ENCODE data around the gene RSPO3.

Gene RSPO3

DNA sequence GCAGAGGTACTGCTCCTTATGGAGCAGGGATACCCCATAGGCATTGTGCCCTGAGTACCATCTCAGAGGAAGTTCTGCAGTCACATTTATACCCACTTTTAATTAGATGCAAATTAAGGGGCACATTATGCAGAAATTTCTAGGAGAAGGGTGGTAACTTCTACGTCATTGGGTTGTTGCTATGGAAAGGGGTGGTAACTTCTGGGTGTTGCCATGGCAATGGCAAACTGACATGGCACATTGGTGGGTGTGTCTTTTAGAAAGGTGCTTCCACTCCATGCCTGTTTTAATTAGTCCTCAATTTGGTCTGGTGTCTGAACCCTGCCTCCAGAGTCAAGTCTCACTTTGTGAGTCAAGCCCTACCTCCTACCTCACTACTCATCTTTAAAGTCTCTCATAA lies 42.0 kb downstream of the RSPO3 start:
- no peak for DNase-seq (ENCODE audit: low read depth in 2 of 2)

DNA sequence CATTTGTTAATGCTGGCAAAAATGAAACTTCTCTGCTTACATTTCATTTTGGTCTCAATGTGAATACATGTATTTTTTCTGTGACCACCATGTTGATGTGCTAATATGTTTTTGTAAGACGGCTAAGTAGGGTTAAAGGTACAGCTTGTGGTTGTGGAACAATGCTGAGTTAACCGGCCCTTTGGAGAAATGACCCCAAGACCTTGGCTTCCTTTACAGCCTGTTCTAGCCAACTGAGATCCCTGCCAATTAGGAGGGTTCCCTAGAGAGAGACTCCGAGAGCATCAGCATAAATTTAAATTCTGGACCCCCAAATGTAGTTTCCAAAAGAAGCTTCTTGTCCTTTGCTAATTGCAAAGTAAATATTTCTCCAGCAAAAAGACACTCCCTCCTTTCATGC lies 44.4 kb downstream of the RSPO3 start:
- no peak for DNase-seq (ENCODE audit: low read depth in 2 of 2)

DNA sequence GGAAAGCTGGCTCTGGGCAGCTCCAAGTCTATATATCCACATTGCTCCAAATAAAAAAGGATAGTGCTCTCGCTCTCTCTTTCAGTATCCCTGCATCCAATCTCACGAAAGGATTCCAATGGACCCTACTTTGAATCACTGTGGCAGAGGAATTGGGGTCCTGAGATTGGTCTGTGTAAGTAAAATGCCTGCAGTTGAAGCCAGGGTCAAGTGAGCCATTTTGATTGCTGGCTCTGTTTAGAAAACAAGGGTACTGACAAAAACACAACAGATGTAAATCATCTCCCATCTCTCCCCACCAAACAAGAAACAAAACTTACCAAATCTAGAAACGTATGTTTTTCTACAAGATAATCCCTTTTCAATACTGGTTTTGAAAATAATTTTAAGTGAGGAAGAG lies 45.6 kb downstream of the RSPO3 start:
- DNase-seq (ENCODE audit: low read depth in 2 of 2): no peak

DNA sequence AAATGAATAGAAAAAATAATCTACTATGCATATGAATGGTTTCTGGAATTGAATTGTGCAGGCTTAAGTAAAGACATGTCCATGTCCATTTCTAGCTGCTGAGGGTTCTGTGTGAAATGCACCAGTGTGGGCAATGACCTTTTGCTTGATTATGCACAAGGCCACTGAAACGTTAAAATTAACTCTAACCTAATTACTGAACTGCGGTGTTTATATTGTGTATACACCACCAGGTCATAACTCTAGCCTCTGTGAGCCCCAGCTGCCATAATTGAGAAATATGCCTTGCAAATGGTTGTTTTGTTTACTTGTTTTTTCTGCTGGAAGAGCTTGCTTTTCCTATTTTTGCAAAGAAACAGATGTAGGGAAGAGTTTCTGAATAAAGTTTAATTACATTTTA lies 46.1 kb downstream of the RSPO3 start:
- no peak for DNase-seq (ENCODE audit: low read depth in 2 of 2)

DNA sequence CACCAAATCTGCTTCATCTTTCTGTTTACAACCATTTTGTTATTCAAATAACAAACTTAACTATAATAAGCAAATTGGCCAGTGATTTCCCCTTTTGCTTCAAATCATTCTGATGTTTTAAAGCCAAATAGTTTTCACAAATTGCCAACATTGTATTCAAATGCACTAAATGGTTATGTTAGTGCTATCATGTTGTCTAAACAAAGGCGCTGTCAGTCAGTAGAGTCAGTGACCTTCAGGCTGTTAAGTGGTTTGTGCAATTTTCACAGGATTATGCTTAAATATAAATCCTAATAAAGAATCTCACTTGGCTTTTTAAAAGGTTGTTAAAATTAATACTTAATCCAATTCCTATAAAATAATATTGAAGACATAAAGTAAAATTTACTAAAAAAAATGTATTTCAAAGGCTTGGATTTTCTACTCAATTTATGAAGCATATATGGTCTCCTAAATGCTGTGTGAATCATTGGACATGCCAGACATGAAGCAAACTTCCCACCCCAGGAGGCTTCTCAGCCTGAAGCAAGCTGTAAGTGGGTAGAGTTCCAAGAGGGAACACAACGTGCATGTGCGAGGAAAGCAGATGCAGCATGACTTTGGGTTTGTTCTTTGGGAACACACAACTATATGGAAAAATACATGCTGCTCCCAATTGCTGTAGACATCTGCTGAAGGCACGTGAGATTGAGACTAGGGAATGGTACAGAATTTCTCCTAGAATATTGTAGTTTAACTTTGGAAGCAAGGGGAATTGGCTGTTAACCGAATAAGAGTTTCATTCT lies 54.9 kb downstream of the RSPO3 start:
- no peak for DNase-seq (ENCODE audit: low read depth in 2 of 2)

DNA sequence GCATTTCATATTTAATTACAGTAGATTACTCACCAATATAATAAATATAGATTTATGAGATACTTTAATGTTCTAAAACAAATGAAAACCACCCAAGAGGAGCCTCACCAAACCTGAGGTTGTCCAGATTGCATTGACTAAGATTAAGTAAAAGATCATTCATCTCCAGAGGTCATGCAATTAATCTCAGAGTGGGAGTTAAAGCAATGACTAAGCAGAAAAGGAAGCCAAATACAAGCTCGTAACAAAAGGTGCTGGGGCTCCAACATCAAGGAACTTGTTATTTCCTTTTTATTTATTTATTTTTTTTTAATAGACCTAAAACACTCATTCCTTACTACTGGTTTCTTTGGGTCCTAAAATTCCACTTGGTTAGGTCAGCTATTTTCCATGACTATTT lies 57.7 kb downstream of the RSPO3 start:
- no peak for DNase-seq (ENCODE audit: low read depth in 2 of 2)

DNA sequence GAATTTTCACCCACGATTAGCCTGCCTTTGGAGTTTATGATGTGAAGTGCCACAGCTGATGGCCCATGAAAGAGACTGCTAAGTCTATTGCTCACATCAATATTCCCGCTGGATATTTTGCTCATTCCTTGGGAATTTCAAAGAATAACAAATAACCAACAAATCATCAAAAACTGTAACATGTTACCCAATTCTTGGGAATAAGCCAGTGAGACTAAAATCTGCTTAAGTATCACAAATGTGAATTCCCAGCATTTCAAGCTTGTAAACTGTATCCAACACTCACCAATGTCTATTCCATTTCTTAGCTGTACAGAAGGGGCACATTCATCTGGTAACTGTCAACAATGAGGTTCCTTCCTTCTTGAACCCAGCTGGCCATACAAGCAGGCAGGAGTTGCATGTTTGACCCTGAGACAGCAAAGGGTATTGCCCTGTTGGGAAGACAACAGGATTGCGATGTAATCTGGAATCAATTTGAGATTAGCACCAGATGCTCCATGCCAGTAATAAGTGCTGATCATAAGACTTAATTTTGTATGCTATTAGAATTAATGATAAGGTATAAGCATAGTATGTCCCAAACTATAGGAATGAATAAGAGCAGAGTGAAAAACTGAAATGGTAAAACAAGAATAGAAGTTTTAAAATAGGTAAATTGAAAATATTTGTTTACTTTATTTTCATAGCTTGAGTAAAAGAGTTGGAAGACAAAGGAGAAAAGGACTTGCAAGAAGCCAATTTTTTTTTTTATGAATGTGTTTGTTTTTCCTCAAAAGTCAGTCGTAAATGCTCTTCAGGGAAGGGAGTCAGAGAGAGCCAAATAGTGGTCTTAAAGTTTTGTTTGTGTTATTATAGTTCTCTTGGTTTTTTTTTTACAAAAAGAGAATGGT lies 58.8 kb downstream of the RSPO3 start:
- no peak for DNase-seq (ENCODE audit: low read depth in 2 of 2)

DNA sequence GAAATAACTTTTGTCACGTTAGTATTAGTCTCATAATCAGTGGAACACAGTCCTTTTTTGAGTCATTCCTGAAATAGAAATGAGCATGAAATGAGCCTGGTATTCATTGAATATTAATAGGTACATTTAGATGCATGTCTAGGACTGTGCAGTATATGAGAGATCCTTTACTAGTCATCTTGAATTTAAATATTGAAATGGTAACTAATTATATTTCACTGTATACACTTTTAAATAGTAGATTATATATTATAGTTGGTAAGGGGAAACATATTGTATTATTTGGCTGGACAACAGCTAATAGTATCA lies 59.4 kb downstream of the RSPO3 start:
- no peak for DNase-seq (ENCODE audit: low read depth in 2 of 2)

DNA sequence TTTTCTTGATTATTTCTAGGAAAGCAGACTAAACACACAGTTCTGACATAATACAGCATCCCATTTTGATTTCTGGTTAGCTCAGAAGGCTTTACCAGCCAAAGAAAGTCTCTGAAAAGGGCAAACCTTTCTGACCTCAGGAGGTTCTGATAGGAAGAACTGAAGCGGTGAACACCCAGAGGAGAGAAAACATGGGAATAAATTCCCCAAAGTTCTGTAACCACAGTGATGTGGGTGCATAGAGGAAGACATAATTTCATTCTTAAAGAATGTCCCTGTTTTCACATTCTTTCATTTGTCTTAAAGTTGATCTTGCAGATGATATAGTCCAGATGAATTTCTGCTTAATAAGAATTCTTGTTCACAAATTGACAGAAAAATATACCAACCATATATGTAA lies 60.3 kb downstream of the RSPO3 start:
- DNase-seq (ENCODE audit: low read depth in 2 of 2): no peak

DNA sequence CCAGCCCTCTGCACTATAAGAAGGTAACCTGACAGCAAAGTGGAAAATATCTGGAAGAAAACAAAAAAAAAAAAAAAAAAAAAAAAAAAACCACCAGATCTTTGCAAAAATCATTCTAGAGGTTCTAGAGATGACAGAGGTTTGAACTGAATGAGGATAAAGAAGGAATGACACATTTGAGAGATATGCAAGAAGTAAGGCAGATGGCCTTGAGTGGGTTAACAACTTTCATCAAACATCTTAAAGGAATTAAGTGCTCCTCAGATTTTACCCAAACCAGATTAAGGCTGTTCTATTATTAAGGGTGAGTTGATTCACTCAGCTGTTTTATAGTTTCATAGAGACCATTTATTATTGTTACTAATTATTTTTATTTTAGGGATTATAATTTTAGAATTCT lies 62.0 kb downstream of the RSPO3 start:
- DNase-seq (ENCODE audit: low read depth in 2 of 2): no peak

DNA sequence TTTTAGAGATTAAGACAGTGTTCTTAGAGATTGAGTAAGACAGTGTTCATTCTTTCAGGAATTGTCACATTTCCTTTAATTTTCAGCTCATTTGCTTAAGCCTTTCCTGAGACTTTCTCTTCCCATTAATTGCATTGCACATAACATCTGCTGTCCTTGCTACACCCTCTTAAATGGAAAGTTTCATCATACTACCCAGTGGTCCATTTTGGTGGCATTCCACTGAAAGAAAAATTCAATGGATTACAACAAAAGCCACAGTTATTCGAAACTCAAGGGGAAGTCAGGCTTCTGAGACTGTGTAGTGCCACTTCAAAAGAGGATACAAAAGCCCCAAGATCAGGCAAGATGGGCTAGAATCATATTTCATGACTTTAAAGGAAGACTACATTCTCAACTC lies 64.0 kb downstream of the RSPO3 start:
- no peak for DNase-seq (ENCODE audit: low read depth in 2 of 2)

DNA sequence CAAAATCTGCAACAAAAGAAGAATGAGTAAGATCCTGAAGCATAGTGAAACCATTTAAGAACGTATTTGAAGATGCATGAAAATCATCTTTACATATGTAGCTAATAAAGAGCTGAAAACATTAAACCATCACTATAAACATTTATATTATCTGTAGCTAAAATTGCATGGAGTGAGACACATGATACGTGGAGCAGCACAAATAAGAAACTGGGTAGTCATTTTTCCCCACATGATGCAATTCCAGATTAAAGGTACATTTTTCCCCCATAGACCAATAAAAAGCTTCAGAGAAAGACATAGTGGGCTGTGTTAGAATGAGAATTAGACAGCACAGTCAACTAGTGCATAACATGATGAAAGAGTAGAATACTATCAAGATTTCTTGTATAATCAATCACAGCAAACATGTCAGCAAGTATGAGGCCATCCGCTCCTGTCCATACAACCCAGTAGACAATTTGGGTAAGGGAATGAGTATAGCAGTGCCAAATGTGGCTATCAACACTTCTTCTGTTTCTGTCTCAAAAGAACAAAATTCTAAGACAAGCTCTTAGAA lies 67.0 kb downstream of the RSPO3 start:
- no peak for DNase-seq (ENCODE audit: low read depth in 2 of 2)

DNA sequence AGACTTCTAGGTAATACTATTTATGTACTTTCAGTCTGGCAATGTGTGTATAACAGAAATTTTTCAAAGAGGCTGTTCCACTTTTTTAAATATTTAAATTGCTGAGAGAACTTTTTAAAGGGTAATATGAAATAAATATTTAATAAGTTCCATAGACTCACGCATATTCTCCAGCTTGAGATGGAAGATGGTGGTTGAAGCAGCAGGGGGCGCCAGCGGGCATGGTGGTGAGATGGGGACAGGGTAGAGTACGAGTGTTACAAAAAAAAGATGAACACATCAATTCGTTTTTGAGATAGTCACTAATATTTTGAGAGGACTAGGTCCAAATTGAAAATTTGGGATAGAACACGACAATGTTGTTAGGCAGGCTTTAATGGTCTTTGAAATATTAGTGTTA lies 68.4 kb downstream of the RSPO3 start:
- peak in 1 of 2 donors; percentile 46 for DNase-seq (ENCODE audit: low read depth in 2 of 2)

DNA sequence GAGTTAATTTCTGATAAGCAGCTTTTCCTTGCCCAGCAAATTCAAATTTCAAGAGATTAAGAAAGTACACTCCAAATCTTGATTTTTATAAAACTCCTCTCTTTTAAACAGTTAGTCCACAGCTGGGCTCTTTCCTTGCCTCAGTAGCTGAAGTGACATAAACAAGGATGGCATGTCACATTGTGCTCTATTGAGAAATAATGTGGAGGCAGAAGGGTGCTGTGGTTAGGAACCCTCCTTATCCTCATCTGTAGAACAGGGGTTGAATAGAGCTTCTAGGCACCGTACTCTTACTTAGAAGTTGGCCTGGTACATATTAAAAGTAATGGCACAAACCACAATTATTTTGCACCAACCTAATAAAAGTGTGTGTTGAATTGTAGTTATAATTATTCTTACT lies 70.3 kb downstream of the RSPO3 start:
- no peak for DNase-seq (ENCODE audit: low read depth in 2 of 2)

DNA sequence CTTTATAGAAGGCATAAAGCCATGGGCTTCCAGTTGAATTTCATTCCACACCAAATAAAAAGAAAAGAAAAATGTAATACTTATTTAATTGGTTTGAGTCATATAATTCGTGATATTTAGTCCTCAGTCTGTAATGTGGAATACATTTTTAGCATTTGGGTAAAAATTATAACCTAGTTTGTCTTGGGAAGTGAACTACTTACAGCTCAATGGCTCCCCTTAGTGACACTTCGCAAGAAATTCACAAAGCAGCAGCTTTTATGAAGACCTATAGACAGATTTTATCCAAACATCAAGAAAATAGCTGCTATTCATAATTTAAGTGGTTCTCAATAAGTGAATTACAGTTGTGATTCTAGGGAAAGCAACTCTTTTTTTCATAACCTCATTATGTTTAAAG lies 72.1 kb downstream of the RSPO3 start:
- no peak for DNase-seq (ENCODE audit: low read depth in 2 of 2)

DNA sequence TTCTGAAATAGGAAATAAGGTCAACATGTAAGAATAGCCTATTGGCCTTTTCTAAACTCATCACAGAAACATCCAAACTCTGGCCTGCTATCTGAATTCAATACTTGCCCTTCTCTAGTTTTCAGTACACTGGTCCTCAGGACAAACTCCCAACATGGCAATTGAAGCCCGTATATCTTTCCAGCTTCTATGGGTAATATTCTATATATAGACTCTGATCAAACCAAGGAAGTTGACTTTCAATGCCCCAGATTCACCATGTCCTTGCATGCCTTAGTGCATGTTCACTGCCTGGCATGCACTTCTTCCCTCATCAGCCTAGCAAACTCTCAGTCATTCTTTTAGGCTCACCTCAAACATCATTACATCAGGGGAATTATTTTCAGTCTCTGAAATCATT lies 73.2 kb downstream of the RSPO3 start:
- DNase-seq (ENCODE audit: low read depth in 2 of 2): no peak

DNA sequence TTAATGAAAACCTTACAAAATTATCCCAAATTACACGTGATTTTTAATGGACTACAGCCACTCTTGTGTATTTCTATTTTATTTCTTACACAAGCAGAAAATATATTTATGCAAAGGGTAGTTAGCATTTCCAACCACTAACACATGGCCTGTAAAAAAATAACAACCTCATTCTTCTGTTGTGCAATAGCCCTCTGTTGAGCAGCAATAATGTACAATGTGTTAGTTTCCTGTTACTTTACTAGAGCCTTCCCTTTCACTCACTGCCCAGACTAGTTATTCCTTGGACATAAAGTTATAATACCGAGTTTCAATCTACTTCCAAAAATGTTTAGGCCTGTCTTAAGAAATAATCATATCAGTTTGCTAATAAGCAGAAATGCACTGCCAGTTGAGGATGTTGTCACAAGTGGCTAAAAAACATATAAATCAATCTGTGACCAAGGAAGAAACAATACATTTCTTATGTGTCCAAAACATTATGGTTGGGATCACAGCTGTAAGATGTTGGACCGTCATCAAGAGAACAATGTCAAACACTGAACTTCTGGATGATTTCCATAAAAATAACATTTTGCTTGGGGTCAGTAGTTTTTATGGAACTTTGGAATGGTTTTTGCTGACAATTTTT lies 74.6 kb downstream of the RSPO3 start:
- DNase-seq (ENCODE audit: low read depth in 2 of 2): no peak

DNA sequence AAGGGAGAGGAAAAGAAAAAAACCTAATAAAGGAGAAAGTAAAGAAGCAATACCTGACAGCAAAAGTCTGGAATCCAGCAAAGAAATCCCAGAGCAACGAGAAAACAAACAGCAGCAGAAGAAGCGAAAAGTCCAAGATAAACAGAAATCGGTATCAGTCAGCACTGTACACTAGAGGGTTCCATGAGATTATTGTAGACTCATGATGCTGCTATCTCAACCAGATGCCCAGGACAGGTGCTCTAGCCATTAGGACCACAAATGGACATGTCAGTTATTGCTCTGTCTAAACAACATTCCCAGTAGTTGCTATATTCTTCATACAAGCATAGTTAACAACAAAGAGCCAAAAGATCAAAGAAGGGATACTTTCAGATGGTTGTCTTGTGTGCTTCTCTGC lies 77.4 kb downstream of the RSPO3 start:
- no peak for DNase-seq (ENCODE audit: low read depth in 2 of 2)

DNA sequence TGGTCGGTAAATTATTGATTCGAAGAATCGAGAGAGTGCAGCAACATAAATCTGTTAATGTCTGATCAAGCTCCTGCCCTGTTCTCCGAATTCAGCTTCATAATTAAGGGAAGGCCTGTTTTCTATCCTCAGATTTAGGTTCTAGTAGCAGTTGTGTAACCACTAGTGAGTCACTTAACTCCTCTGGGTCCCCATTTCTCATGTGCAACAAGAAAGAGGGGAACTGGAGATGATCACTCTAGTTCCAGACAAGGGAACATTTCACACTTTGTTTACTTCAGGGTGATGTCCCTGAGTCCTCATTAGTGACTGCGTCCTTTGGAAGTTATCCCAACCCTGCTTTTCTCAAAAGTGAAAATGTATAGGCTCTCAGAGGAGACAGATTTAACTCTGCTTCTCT lies 80.1 kb downstream of the RSPO3 start:
- no peak for DNase-seq (ENCODE audit: low read depth in 2 of 2)

DNA sequence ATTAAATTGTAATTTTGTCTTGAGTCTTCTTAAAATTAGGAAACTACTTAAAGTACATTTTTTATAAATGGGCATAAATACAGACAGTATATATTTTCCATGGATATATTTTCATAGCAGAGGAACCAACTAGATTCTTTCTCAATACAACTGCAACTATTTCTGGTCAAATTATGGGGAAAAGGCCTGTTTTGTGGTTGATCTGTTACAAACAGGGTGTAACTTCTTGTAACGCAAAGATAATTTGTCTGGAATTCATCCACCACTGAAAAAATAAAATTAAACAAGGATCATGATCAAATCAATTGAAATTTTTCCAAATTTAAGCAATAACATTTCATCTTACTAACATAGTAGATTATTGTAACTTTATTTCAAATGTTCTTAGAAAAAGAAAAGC lies 81.0 kb downstream of the RSPO3 start:
- DNase-seq (ENCODE audit: low read depth in 2 of 2): no peak

DNA sequence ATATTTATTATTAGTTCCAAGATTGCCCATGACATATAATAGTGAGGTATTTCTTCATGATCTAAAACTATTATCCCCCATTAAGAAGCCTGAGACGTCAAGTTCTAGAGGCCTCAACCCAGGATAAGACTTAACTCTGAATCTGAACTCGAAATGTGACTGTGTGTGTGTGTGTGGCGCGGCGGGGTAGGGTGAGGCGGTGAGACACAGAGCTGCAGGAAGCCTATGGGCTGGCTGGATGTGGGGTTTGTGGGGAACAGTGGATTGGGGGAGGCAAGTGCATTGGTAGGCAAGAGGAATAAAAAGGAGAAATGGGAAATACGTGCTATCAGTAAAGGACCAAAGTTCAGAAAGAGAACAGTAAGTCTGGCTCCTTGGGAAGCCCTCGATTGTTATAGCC lies 81.6 kb downstream of the RSPO3 start:
- no peak for DNase-seq (ENCODE audit: low read depth in 2 of 2)

DNA sequence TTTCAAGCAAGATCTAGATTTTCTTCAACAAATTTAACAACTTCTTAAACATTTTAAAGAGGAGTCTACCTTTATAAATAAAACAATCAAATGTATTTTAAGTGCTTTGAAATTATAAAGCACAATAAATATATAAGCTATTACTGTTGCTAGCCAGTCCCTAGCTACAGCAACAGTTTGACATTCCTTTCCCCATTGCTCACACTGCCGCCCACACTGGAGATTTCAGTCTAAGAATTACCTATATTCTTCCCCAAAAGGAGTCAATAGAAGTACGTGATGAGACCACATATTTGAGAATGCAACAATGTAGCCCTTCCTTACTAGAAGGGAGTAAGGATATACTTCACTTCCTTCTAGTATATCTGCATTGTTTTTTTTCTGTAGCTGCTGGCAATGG lies 82.8 kb downstream of the RSPO3 start:
- DNase-seq (ENCODE audit: low read depth in 2 of 2): no peak

DNA sequence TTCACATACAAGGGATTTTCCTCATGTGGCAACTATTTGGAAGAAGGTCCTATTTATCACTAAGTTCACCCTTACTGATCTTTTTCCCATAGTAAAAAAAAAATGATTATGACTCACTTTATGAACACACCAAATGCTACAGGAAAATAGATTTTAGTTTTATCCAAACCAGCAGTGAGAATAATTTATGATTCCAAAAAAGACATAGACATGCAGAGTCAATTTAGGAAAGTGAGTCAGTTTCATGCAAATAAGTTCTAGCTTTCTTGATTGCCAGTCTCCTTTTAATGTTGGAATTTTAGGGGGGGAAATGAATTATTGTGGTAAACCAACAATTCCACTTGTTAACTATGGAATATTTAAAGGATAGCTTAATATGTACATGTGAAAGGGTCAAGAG lies 84.2 kb downstream of the RSPO3 start:
- no peak for DNase-seq (ENCODE audit: low read depth in 2 of 2)
